ENCODE measurements around the gene PSMA6.
A peak's percentile ranks its signal among the peaks of the same experiment; 100 is the strongest.

Gene PSMA6

GRCh38 chr14:35338731-35339405 is 46.7 kb downstream of the PSMA6 start:
- TF ChIP-seq NFIC (IDR thresholded peaks at IDR 0.05) (no peak), ZBTB7A (IDR thresholded peaks at IDR 0.05; ENCODE audit: low read depth) (no peak), RAD21 (IDR thresholded peaks at IDR 0.05; ENCODE audit: low read depth) (no peak), CEBPB (IDR thresholded peaks at IDR 0.05) (no peak)

DNA sequence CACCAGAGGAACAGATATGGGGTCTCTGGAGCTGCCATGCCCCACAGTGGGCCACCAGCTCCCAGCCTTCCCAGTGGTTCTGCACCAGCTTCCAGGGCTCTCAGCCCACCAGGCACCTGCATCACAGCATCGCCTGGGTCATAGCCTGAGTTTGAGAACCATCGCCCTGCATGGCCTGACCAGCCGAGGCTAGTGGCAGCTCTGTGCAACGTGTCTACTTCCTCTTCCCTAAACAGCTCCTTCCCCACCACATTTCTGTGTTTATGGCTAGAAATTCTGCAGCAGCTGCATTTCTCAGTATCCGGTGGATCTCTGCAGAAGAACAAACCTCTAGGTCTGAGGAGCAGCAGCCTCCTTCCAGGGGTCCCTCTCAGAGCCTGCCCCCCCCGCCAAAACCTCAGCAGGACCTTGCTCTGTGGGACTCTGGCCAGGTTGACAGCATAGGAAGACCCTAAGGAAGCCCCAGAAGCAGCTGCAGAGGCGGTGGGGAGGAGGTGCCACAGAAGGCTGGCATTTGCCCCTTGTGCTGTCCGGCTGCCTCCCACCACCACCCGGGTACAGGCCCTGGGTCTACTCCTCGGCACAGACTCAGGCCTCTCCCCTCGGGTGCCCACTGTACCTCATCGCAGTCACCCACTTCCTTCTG is 47.7 kb downstream of the PSMA6 start:
- TF ChIP-seq MAX (IDR thresholded peaks at IDR 0.05) = no peak
- TF ChIP-seq TCF12 (IDR thresholded peaks at IDR 0.05; ENCODE audit: low read depth) = no peak
- TF ChIP-seq CREB1 (IDR thresholded peaks at IDR 0.05; ENCODE audit: low read depth) = no peak
- TF ChIP-seq CEBPB (IDR thresholded peaks at IDR 0.05) = no peak
- TF ChIP-seq REST (IDR thresholded peaks at IDR 0.05; ENCODE audit: low read depth) = no peak
- TF ChIP-seq EGR1 (IDR thresholded peaks at IDR 0.05) = no peak
- TF ChIP-seq TEAD4 (IDR thresholded peaks at IDR 0.05) = no peak
- no peak for TF ChIP-seq RAD21 (IDR thresholded peaks at IDR 0.05; ENCODE audit: low read depth)
- TF ChIP-seq ZBTB7A (IDR thresholded peaks at IDR 0.05; ENCODE audit: low read depth) = no peak

DNA sequence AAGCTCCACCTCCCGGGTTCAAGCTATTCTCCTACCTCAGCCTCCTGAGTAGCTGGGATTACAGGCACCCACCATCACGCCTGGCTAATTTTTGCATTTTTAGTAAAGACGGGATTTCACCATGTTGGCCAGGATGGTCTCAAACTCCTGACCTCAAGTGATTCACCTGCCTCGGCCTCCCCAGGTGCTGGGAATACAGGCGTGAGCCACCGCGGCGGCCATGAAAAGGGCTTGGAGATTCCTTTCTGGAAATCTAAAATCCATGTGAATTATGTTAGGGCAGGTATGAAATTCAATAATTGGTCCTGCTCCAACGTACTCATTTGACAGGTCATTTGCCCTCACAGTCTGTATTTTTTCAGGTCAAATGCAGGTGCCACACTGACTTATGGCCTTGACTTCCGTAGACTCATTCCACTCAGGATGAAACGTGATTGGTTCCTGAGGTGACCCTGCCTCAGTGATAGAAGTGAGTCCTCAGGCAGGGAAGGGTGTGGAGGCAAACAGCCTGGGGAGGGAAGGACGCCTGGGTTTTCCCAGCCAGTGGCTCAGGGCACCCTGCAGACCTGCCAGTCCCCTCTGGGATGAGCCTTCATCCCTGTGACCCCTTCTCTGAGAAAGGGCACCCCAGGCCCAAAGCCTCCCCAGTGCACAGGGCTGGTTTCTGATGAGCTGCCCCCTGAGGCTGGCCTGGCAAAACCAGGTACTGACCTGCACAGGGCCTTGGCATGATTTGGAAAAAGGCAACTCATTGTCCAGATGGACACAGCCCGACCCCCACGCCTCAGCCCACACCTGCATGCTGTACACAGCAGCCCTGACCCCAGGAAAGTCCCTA is 48.7 kb downstream of the PSMA6 start:
- no peak for TF ChIP-seq RAD21 (IDR thresholded peaks at IDR 0.05; ENCODE audit: low read depth)
- no peak for TF ChIP-seq REST (IDR thresholded peaks at IDR 0.05; ENCODE audit: low read depth)
- TF ChIP-seq CREB1 (IDR thresholded peaks at IDR 0.05; ENCODE audit: low read depth) = no peak
- TF ChIP-seq MAX (IDR thresholded peaks at IDR 0.05) = no peak
- no peak for TF ChIP-seq EP300 (IDR thresholded peaks at IDR 0.05; ENCODE audit: borderline replicate concordance)
- TF ChIP-seq TEAD4 (IDR thresholded peaks at IDR 0.05) = no peak
- no peak for TF ChIP-seq TAF1 (IDR thresholded peaks at IDR 0.05; ENCODE audit: low read depth)
- TF ChIP-seq ZBTB7A (IDR thresholded peaks at IDR 0.05; ENCODE audit: low read depth) = no peak

DNA sequence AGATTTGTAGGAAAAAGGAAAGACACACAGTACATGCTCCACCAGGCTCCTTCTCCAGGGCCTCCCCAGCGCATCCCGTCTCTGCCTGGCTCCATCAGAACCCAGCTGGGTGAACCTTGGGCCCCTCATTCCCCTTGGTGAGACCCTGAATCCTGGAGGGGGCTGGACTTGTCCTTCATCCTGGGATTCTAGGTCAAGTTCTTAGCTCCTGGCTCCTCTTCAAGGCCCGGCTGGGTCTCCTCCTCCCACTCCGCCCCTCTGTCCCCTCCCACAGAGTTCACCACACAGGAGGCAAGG is 49.2 kb downstream of the PSMA6 start:
- TF ChIP-seq YY1 (IDR thresholded peaks at IDR 0.05; ENCODE audit: low read depth) (no peak), CEBPB (IDR thresholded peaks at IDR 0.05) (no peak), RAD21 (IDR thresholded peaks at IDR 0.05; ENCODE audit: low read depth) (peak; percentile 11; the same call in 1 of the 2 replicates), EGR1 (IDR thresholded peaks at IDR 0.05) (peak; percentile 40; the same call in 1 of the 2 replicates), USF1 (IDR thresholded peaks at IDR 0.05) (no peak)

DNA sequence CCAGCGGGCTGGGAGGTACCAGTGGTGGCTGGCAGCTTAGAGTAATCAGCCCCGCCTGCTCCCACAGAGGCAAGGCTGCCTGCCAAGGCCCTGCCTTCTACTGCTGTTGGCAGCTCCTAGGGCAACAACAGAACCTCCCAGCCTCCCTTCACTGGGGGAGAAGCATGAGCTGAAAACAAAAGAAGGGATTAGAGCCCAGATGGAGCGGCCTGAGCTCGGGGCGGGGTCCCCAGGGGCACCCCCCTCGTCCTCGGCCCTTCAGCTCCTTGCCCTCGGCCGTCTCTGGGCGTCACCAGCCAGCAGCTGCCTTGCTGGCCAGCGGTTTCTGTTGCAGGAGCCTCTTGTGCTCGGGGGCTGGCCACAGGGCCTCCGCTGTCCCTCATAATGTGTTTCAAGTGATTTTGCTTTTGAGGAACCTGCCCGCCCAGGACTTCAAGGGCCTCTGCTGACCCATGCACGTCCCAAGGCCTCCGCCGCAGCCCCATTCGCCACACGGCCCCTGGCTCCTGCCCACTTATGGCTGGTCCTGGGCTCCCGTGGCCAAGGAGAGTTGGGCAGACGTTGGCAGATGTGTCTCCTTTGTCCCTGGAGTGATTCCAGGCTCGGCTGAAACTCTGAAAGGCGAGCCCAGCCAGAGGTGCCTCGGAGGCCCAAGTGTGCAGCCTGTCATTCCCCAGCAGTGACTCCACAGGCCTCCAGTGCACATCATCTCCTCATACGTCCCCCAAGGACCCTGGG is 49.7 kb downstream of the PSMA6 start:
- TF ChIP-seq CREB1 (IDR thresholded peaks at IDR 0.05; ENCODE audit: low read depth) (no peak), NFIC (IDR thresholded peaks at IDR 0.05) (peak; percentile 89), USF1 (IDR thresholded peaks at IDR 0.05) (no peak), TEAD4 (IDR thresholded peaks at IDR 0.05) (no peak), RAD21 (IDR thresholded peaks at IDR 0.05; ENCODE audit: low read depth) (no peak), YY1 (IDR thresholded peaks at IDR 0.05; ENCODE audit: low read depth) (0 out of 2 replicates have a peak, but pooled peaks have one; percentile 43), ZBTB7A (IDR thresholded peaks at IDR 0.05; ENCODE audit: low read depth) (peak; percentile 84), FOXM1 (IDR thresholded peaks at IDR 0.05; ENCODE audit: borderline replicate concordance, low read depth) (no peak), CEBPB (IDR thresholded peaks at IDR 0.05) (no peak; the same call in 1 of the 2 replicates), EGR1 (IDR thresholded peaks at IDR 0.05) (no peak), MAX (IDR thresholded peaks at IDR 0.05) (0 out of 2 replicates have a peak, but pooled peaks have one; percentile 5), EP300 (IDR thresholded peaks at IDR 0.05; ENCODE audit: borderline replicate concordance) (peak; percentile 58; the same call in 1 of the 2 replicates), TCF12 (IDR thresholded peaks at IDR 0.05; ENCODE audit: low read depth) (peak; percentile 60; the same call in 1 of the 2 replicates), REST (IDR thresholded peaks at IDR 0.05; ENCODE audit: low read depth) (0 out of 2 replicates have a peak, but pooled peaks have one; percentile 12), TAF1 (IDR thresholded peaks at IDR 0.05; ENCODE audit: low read depth) (no peak)
